Stimulated activated CD8-positive, alpha-beta memory T cell treated with anti-CD3 and anti-CD28 coated beads, Interleukin-7, amount 100 ng/mL, for 24 hours (primary cell): Measurements from ENCODE around the gene SNF8.
"Not testable (repeated sequence)": the region's sequence is repeated elsewhere in the genome, so short reads cannot be mapped to it uniquely, and the experiment has no call there.

Experiments
- DNase-seq: peaks from one replicate; pipeline ENCODE4 v3.0.0-alpha.2; 2020; ENCODE audit warnings: low read depth

SNF8 gene

GRCh38 chr17:48944515-48945260, at the start of gene SNF8:
SNF8 (minus strand) TSS chr17:48944842; CDS start chr17:48944734, 108 bp downstream.
- peak; percentile 91 for DNase-seq

GRCh38 chr17:48993951-48994350, 49.3 kb upstream of the SNF8 start:
- no peak for DNase-seq

DNA sequence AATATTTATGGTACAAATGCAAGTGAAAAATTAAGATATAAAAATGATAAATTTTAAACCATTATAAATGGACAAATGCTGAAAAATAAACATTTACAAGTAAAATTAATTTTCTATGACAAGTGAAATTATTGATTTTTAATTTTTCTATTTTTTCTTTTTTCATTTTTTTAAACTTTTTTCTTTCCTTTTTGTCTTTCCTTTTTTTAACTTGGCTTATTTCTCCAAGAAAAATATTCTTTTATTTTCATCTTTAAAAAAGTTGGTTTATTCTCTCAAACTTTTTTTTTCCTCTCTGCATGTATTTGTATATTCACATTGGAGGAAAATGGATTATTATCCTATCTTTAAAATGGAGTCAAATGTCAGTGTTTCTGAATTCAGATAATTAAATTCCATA, 48.7 kb upstream of the SNF8 start:
- DNase-seq: no peak

- no peak for DNase-seq
Measured at GRCh38 chr17:48992444-48992843, 47.8 kb upstream of the SNF8 start.

DNA sequence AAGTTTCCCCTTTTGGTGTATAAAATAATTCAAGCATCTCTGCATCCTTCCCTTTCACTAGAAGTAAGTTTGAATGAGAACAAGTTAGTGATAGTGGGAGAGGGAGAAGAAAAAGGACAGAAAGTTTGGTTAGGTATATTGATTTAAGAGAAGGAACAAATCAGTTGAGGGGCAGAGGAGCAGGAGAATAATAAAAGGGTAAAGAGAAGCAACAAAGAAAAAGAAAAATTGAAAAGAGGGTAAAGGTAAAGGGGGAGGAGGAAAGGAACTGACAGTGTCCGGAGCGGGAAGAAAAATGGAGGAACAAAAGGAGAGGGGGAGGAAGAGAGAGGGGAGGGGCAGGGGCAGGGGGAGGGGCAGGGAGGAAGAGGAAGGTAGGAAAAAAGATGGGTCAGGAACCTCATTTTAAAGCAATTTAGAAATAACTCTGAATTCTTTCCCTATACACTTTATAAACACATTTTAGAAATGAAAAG, 46.3 kb upstream of the SNF8 start:
- no peak for DNase-seq

- DNase-seq: no peak
Measured at GRCh38 chr17:48989100-48989499, 44.5 kb upstream of the SNF8 start.

GRCh38 chr17:48985436-48986245, 41.0 kb upstream of the SNF8 start:
- no peak for DNase-seq

DNA sequence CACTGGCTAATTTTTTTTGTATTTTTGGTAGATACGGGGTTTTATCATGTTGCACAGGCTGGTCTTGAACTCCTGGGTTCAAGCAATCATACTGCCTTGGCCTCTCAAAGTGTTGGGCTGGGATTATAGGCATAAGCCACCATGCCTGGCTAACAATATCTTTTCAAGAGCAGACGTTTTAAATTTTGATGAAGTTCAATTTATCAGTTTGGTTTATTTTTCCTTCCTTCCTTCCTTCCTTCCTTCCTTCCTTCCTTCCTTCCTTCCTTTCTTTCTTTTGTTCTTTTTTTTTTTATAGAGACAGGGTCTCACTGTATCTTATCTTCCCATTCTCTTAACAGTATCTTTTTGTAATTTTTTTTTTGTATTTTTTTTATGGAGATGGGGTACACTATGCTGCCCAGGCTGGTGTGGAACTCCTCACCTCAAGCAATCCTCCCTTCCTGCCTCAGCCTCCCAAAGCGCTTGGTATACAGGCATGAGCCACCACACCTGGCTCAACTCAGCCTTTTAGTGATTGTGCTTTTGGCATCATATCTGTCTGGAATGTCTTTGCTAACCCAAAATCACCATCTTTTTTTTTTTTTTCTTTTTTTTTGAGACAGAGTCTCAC, 37.4 kb upstream of the SNF8 start:
- DNase-seq: no peak

DNA sequence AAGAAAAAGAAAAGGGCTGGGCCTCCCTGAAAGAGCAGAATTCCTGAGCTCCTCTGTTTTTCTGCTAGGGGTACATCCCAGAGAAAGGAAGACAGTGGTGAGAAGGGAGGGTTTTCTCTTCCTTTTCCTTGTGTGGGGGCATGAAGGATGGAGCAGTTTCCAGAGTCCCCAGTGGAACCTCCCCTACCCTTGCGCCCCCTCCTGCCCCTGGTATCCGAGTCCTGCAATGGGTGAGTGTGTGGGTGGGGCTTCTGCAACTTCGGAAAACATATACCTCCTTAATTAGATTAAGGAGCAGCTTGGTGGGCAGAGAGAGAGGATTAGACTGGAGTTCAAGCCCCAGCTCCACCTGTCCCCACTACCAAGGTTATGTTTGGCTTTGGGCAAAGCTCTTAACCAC, 29.2 kb upstream of the SNF8 start:
- DNase-seq: no peak

DNA sequence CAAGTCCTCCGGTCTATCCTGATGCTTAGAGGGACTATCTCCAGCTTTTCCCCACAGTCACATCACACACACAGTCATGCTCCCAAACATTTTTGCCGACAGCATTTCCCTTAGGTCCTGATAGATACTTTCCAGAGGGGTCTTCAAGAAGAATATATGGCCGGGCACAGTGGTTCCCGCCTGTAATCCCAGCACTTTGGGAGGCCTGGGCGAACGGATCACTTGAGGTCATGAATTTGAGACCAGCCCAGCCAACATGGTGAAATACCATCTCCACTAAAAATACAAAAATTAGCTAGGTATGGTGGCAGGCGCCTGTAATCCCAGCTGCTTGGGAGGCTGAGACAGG, 28.1 kb upstream of the SNF8 start:
- no peak for DNase-seq

DNA sequence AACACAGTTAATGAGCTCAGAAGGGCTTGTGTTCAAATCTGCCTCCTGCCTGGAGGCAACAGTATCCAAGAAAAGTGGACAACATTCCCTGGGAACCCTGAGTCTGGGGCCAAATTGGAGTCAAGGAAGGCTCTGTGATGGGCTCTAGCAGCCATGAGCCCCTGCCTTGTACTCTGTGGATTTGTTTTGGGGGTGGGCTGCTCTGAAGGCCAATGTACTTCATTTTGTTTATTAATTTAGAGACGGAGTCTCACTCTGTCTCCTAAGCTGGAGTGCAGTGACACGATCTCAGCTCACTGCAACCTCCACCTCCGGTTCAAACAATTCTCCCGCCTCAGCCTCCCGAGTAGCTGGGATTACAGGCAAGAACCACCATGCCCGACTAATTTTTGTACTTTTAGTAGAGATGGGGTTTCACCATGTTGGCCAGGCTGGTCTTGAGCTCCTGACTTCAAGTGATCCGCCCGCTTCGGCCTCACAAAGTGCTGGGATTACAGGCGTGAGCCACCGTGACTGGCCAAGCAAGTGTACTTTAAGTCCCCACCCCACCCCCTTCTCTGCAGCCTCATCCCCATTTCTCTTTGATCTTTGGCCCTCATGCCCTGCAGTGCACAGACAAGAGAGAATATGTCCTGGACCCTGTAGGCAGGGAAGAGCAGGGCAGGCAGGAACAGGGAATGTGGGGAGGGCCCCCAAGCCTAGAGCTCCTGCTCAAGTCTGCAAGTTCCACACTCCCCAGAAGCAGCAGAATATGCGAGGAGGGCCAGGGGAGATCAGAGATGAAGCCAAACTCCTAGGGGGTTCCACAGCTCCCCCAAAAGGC, 26.4 kb upstream of the SNF8 start:
- no peak for DNase-seq

GRCh38 chr17:48970224-48970623, 25.6 kb upstream of the SNF8 start:
- no peak for DNase-seq

- no peak for DNase-seq
Measured at GRCh38 chr17:48961516-48962233, 17.0 kb upstream of the SNF8 start.

GRCh38 chr17:48960834-48961515, 16.3 kb upstream of the SNF8 start:
- no peak for DNase-seq

GRCh38 chr17:48954300-48954755, 9.7 kb upstream of the SNF8 start:
- DNase-seq: no peak

DNA sequence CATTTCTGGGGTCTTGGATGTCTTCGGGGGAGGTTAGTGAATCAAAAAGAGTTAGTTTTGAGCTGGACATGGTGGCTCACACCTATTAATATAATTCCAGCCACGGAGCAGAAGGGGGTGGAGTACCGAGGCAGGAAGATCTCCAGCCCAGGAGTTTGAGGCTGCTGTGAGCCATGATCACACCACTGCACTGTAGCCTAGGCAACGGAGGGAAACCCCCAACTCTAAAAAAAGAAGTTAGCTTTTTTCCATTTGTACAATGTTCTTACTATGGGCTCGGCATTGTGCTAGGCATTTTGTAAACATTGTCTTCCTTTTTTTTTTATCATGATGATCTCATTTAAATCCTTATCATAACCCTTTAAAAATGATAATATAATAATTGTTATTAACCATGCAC, 8.3 kb upstream of the SNF8 start:
- no peak for DNase-seq

GRCh38 chr17:48951572-48951971, 6.9 kb upstream of the SNF8 start:
- DNase-seq: no peak

DNA sequence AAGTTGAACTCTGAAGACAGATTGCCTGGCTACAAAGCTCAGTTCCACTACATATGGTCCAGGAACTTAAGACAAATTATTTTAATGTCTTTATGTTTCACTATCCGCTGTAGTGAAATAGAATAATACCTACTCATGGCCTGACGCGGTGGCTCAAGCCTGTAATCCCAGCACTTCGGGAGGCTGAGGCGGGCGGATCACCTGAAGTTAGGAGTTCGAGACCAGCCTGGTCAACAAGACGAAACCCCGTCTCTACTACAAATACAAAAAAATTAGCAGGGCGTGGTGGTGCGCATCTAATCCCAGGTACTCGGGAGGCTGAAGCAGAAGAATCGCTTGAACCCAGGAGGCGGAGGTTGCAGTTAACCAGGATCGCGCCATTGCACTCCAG, 614 bp upstream of the SNF8 start:
- not testable (repeated sequence) for DNase-seq

- DNase-seq: no peak
Measured at GRCh38 chr17:48933035-48933434, 11.6 kb downstream of the SNF8 start.

GRCh38 chr17:48930435-48930873, 14.2 kb downstream of the SNF8 start:
- no peak for DNase-seq

DNA sequence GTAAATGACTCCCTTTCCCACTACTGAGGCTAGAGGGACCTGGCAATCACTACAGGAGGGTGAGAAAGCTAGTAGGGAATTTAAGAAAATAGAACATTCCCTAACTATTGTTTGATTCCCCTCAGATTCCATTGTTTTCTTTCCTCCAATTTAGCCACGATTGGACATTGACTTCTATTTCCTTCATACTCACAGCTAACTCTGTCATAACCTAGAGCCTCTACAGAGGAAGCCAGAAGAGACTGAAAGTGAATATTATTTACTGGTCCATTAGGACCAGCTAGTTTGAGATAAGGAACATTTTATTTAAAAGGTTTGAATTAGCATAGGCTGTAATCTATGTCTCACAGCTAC, 14.9 kb downstream of the SNF8 start:
- DNase-seq: no peak
